GM12878 (cell line): ENCODE results near the gene PUS10. TPM values are rescaled to one million over a fixed set of nuclear protein-coding genes. Genes with fewer than 3 reads are reported as not detected.
A peak's percentile ranks its signal among the peaks of the same experiment; 100 is the strongest.

Source experiments
- ATAC-seq: fragments of 200-7000 bp; cut with Tn5 transposase; 3 replicates; pipeline ENCODE4 v1.9.1; 2020; ENCODE audit warnings: mild to moderate bottlenecking, moderate library complexity
- BruUV-seq: library from RNA; stranded (reverse); fragments of 400-500 nt; replicated peaks from 2 replicates; lab custom pipeline; 2021; lab: Mats Ljungman, UMichigan
- CTCF ChIA-PET: fragments of 300-600 bp; sonication (Branson Sonifier 250); formaldehyde crosslinking; extraction: SDS; loops from one replicate; lab custom pipeline; 2021; ENCODE audit warnings: inconsistent platforms; lab: Yijun Ruan, JAX
- POLR2A ChIA-PET: fragments of 350-600 bp; formaldehyde crosslinking; extraction: SDS; loops from one replicate; lab custom pipeline; 2021; ENCODE audit warnings: inconsistent platforms; lab: Charles Lee
- RAD21 ChIA-PET: fragments of 300-600 bp; sonication (Branson Sonifier 250); formaldehyde crosslinking; loops from one replicate; lab custom pipeline; 2023; ENCODE audit warnings: antibody characterized with exemption; ENCODE audit not compliant: unreplicated experiment; lab: Charles Lee
- SMC1A ChIA-PET: fragments of 300-600 bp; sonication (Branson Sonifier 250); formaldehyde crosslinking; loops from one replicate; lab custom pipeline; 2023; ENCODE audit not compliant: unreplicated experiment, uncharacterized antibody; lab: Charles Lee
- DNase-seq: peaks from one replicate; pipeline ENCODE4 v3.0.0-alpha.2; 2011; ENCODE audit warnings: low read depth, low spot score
- FAIRE-seq: peaks from 3 replicates; lab custom pipeline; 2011; peaks lifted over from hg19 to GRCh38; lab: Jason Lieb, UNC
- H2AFZ ChIP-seq: 2 replicates; pipeline ENCODE4 v1.6.0; 2011; ENCODE audit warnings: low read depth, low read length, control low read depth; ENCODE audit not compliant: control insufficient read depth
- H3K27ac ChIP-seq: 2 replicates; pipeline ENCODE4 v1.5.1; 2011; ENCODE audit warnings: control low read depth; ENCODE audit not compliant: control insufficient read depth, insufficient read depth
- H3K27me3 ChIP-seq, 2 experiments: replicated peaks in 1 of 2; 2 replicates each; pipeline versions ENCODE4 v1.6.0 to v1.6.1; 2011; ENCODE audit warnings: low read length in 1 of 2; ENCODE audit not compliant: control insufficient read depth in 2 of 2, insufficient read depth in 2 of 2
- H3K36me3 ChIP-seq, 2 experiments: 2 replicates each; pipeline ENCODE4 v1.5.1; 2011; ENCODE audit warnings: low read length in 1 of 2; ENCODE audit not compliant: control insufficient read depth in 2 of 2, insufficient read depth in 2 of 2
- H3K4me1 ChIP-seq: 2 replicates; pipeline ENCODE4 v1.6.1; 2011; ENCODE audit warnings: mild to moderate bottlenecking, low read length, moderate library complexity, mixed read lengths; ENCODE audit not compliant: control insufficient read depth, insufficient read depth
- H3K4me2 ChIP-seq: 2 replicates; pipeline ENCODE4 v1.6.0; 2011; ENCODE audit warnings: control low read depth; ENCODE audit not compliant: control insufficient read depth, insufficient read depth
- H3K4me3 ChIP-seq: fragments of 200-600 bp; sonication (generic); 2 replicates; pipeline ENCODE4 v1.5.1; 2016
- H3K79me2 ChIP-seq: 2 replicates; pipeline ENCODE4 v1.6.0; 2011; ENCODE audit warnings: low read length; ENCODE audit not compliant: control insufficient read depth, insufficient read depth
- H3K9ac ChIP-seq: 2 replicates; pipeline ENCODE4 v1.8.0; 2011; ENCODE audit warnings: low read length, control low read depth, mixed read lengths; ENCODE audit not compliant: control insufficient read depth, insufficient read depth
- H3K9me3 ChIP-seq: replicated peaks from 3 replicates; pipeline ENCODE4 v1.5.1; 2011; ENCODE audit warnings: mild to moderate bottlenecking, low read length; ENCODE audit not compliant: control insufficient read depth, insufficient read depth
- H4K20me1 ChIP-seq: 2 replicates; pipeline ENCODE4 v1.6.0; 2011; ENCODE audit not compliant: control insufficient read depth, insufficient read depth
- ATF2 ChIP-seq: IDR thresholded peaks from 2 replicates; pipeline ENCODE4 v1.6.1; 2012; ENCODE audit warnings: low read length, inconsistent platforms
- CREB1 ChIP-seq: IDR thresholded peaks from 2 replicates; pipeline ENCODE4 v1.6.1; 2012; ENCODE audit warnings: low read depth, mild to moderate bottlenecking, inconsistent platforms
- GABPA ChIP-seq: IDR thresholded peaks from 2 replicates; pipeline ENCODE4 v1.6.1; 2014; ENCODE audit warnings: antibody characterized with exemption, low read depth, mild to moderate bottlenecking, inconsistent platforms
- HDGF ChIP-seq: fragments of 450-650 bp; IDR thresholded peaks from 2 replicates; pipeline ENCODE4 v1.6.1; 2016; ENCODE audit warnings: antibody characterized with exemption
- IKZF1 ChIP-seq: fragments of 450-650 bp; conservative IDR thresholded peaks from 2 replicates; pipeline ENCODE4 v1.6.1; 2017; ENCODE audit warnings: antibody characterized with exemption, mild to moderate bottlenecking
- IKZF2 ChIP-seq, 2 experiments: fragments of 450-650 bp; IDR thresholded peaks; 2 replicates each; pipeline ENCODE4 v1.6.1; 2017; ENCODE audit warnings: mild to moderate bottlenecking in 2 of 2, moderate library complexity in 2 of 2
- JUNB ChIP-seq: IDR thresholded peaks from 2 replicates; pipeline ENCODE4 v1.6.1; 2016; ENCODE audit warnings: antibody characterized with exemption, mild to moderate bottlenecking
- MEF2B ChIP-seq: fragments of 450-650 bp; IDR thresholded peaks from 2 replicates; pipeline ENCODE4 v1.6.1; 2018; ENCODE audit warnings: mild to moderate bottlenecking, moderate library complexity; ENCODE audit not compliant: partially characterized antibody, poor library complexity, severe bottlenecking
- MTA2 ChIP-seq: fragments of 450-650 bp; IDR thresholded peaks from 2 replicates; pipeline ENCODE4 v1.6.1; 2016; ENCODE audit warnings: low read depth, mild to moderate bottlenecking, moderate library complexity
- NBN ChIP-seq: fragments of 450-650 bp; IDR thresholded peaks from 2 replicates; pipeline ENCODE4 v1.6.1; 2016
- PRDM15 ChIP-seq: fragments of 450-650 bp; formaldehyde crosslinking; IDR thresholded peaks from 2 replicates; pipeline ENCODE4 v1.4.0; 2020; ENCODE audit warnings: mild to moderate bottlenecking, moderate library complexity
- SKIL ChIP-seq: fragments of 450-650 bp; IDR thresholded peaks from 2 replicates; pipeline ENCODE4 v1.6.1; 2017; ENCODE audit warnings: mild to moderate bottlenecking, low read depth, inconsistent platforms; ENCODE audit not compliant: poor library complexity, severe bottlenecking
- SRF ChIP-seq, 2 experiments: IDR thresholded peaks; 2 replicates each; pipeline ENCODE4 v1.6.1; 2011; ENCODE audit warnings: low read depth in 2 of 2, low read length in 2 of 2, mild to moderate bottlenecking in 1 of 2, moderate library complexity in 1 of 2
- ZNF217 ChIP-seq: fragments of 450-650 bp; IDR thresholded peaks from 2 replicates; pipeline ENCODE4 v1.6.1; 2017; ENCODE audit warnings: antibody characterized with exemption, mild to moderate bottlenecking
- ZSCAN29 ChIP-seq: fragments of 450-650 bp; IDR thresholded peaks from 2 replicates; pipeline ENCODE4 v1.6.1; 2017; ENCODE audit warnings: mild to moderate bottlenecking, moderate library complexity
- WGBS: methylation state at CpG from one replicate; pipeline ENCODE4 v1.1.6; 2016; ENCODE audit warnings: low lambda C conversion rate; ENCODE audit not compliant: insufficient replicate concordance, insufficient coverage; ENCODE audit errors: missing lambda C conversion rate; 5-methylcytosine and 5-hydroxymethylcytosine counted together
- in situ Hi-C: fragments of 300-500 bp; cut with MboI; formaldehyde crosslinking; loops from 9 replicates; pipeline ENCODE4 v1.14.3; 2018; ENCODE audit warnings: mixed read lengths
- intact Hi-C: fragments of 100-400 bp; cut with micrococcal nuclease; formaldehyde crosslinking; loops from one replicate; pipeline ENCODE4 v1.14.2; 2022; ENCODE audit not compliant: unreplicated experiment
- polyA plus RNA-seq, 11 experiments: library from polyadenylated mRNA; depleted of rRNA in 4 of 11; unstranded in 6 of 11; stranded (reverse) in 5 of 11; fragments of >200 nt; fragmentation: Nextera tagmentation in 4 of 11; fragmentation: Illumina TruSeq in 1 of 11; extraction: Ambion mirVana in 4 of 11; extraction: Trizol in 1 of 11; gene quantifications; 1 replicate in 1 of 11; 2 replicates in 10 of 11; pipeline versions ENCODE4 v1.2.1 to v1.2.3, GENCODE V29; 2011 to 2016; ENCODE audit warnings: inconsistent platforms in 2 of 11, missing spikeins in 2 of 11, low read depth in 1 of 11
- total RNA-seq, 4 experiments: library from RNA; depleted of rRNA in 3 of 4; stranded (reverse); fragments of >200 nt in 3 of 4; fragmentation: Illumina TruSeq in 1 of 4; extraction: Trizol in 1 of 4; gene quantifications; 2 replicates each; pipeline versions ENCODE4 v1.2.1 to v1.2.3, GENCODE V29; 2013 to 2021

PUS10 gene
- total and polyA plus RNA-seq, 10 of the 15 experiments (the other 5 are each of a cell fraction or from before 2014, with no cell fraction given) = 9.1 to 17.0 (median 13.0) TPM

- FAIRE-seq = peak; percentile 64
- ChIA-PET CTCF (interaction anchor here (0.8 to 13.5 kb wide), 10 partner anchors 11 to 198 kb away, joined by 3 to 178 read pairs (median 4); no protein-coding TSS in a partner anchor), POLR2A (interaction anchor here (0.9 to 1.8 kb wide), 4 partner anchors 19 to 111 kb away, joined by 4 to 5 read pairs (median 4); no protein-coding TSS in a partner anchor), RAD21 (interaction anchor here (0.7 to 2.7 kb wide), 16 partner anchors 12 to 199 kb away, joined by 3 to 24 read pairs (median 5); partner anchors contain the start of gene REL), SMC1A (interaction anchor here (1.0 to 7.9 kb wide), 21 partner anchors 12 to 285 kb away, joined by 3 to 76 read pairs (median 6); partner anchors contain the start of gene REL)
- H3K4me2 ChIP-seq = peak overlapping the region; percentile 54
- ATAC-seq = peak; percentile 99
- H3K36me3 ChIP-seq = no peaks in the 10 kb centered on the region; a peak in 1 of 4 replicates
- 2% methylated on average over 7 of the region's 7 CpGs for WGBS
- intact Hi-C loops = loop anchor here (1.0 to 2.0 kb wide), 3 partner anchors 22 to 110 kb away; no protein-coding TSS in a partner anchor
- H3K4me3 ChIP-seq = no peak overlapping the region
- BruUV-seq = no TSS peak
- no peaks in the 10 kb centered on the region for H3K79me2 ChIP-seq
- H3K4me1 ChIP-seq = peaks cover 7% of the 10 kb centered on the region
- H4K20me1 ChIP-seq = no peaks in the 10 kb centered on the region
- peak overlapping the region; percentile 41 for H3K27ac ChIP-seq
- H3K9ac ChIP-seq = peak overlapping the region; percentile 31; the same call in 1 of the 2 replicates
- in situ Hi-C loops = no loop called here
- peak; percentile 83 for DNase-seq
- H3K27me3 ChIP-seq = no peaks in the 10 kb centered on the region
- H2AFZ ChIP-seq = peak overlapping the region; percentile 19
- H3K9me3 ChIP-seq = peaks cover 8% of the 10 kb centered on the region; the same call in 2 of the 3 replicates
- TF ChIP-seq SKIL = peak; percentile 92
- TF ChIP-seq HDGF = peak; percentile 66
- no peak for TF ChIP-seq PRDM15
- TF ChIP-seq ZNF217 = peak; percentile 30; the same call in 1 of the 2 replicates
- peak; percentile 23; the same call in 1 of the 2 replicates for TF ChIP-seq GABPA
- peak; percentile 92 for TF ChIP-seq IKZF1
- TF ChIP-seq IKZF2 (IDR thresholded peaks at IDR 0.05) = peak; percentile 96 to 97
- peak; percentile 93 for TF ChIP-seq NBN
- no peak for TF ChIP-seq ZSCAN29
- peak; percentile 70 for TF ChIP-seq JUNB
- TF ChIP-seq ATF2 = peak; percentile 64; the same call in 1 of the 2 replicates
- TF ChIP-seq SRF (IDR thresholded peaks at IDR 0.05; ENCODE audit: low read depth in 2 of 2, low read length in 2 of 2) = no peak
- peak; percentile 93 for TF ChIP-seq MTA2
- peak; percentile 56 for TF ChIP-seq MEF2B
- peak; percentile 86 for TF ChIP-seq CREB1
Measured at GRCh38 chr2:60992985-60993392, 25.1 kb downstream of the PUS10 start.
